GM23338 (cell line): ENCODE results near the gene ATP10B. TPM values are rescaled to one million over a fixed set of nuclear protein-coding genes. Genes with fewer than 3 reads are reported as not detected.

Source experiments
- ATAC-seq: fragments of 200-7000 bp; cut with Tn5 transposase; 3 replicates; pipeline ENCODE4 v1.9.1; 2020
- DNase-seq: peaks from one replicate; pipeline ENCODE4 v3.0.0-alpha.2; 2015; ENCODE audit warnings: low spot score
- H2AFZ ChIP-seq: fragments of 200-600 bp; sonication (generic); 2 replicates; pipeline ENCODE4 v1.8.0; 2016; ENCODE audit warnings: antibody characterized with exemption, mild to moderate bottlenecking, moderate library complexity
- H3F3A ChIP-seq: fragments of 200-600 bp; sonication (generic); replicated peaks from 2 replicates; pipeline ENCODE4 v1.8.0; 2017; ENCODE audit warnings: antibody characterized with exemption, mixed run types, low read depth
- H3K27ac ChIP-seq: fragments of 200-600 bp; sonication (generic); 2 replicates; pipeline ENCODE4 v1.6.1; 2016; ENCODE audit warnings: low read depth
- H3K27me3 ChIP-seq: fragments of 200-600 bp; sonication (generic); 2 replicates; pipeline ENCODE4 v1.8.0; 2016; ENCODE audit warnings: mild to moderate bottlenecking, mixed run types, moderate library complexity; ENCODE audit not compliant: insufficient read depth
- H3K36me3 ChIP-seq: fragments of 200-600 bp; sonication (generic); 2 replicates; pipeline ENCODE4 v1.8.0; 2016; ENCODE audit warnings: mild to moderate bottlenecking; ENCODE audit not compliant: insufficient read depth
- H3K4me1 ChIP-seq: fragments of 200-600 bp; sonication (generic); 2 replicates; pipeline ENCODE4 v1.8.0; 2016; ENCODE audit warnings: mild to moderate bottlenecking, moderate library complexity; ENCODE audit not compliant: insufficient read depth
- H3K4me2 ChIP-seq: fragments of 200-600 bp; sonication (generic); 2 replicates; pipeline ENCODE4 v1.7.1; 2017; ENCODE audit warnings: mixed run types
- H3K4me3 ChIP-seq: fragments of 200-600 bp; sonication (generic); 2 replicates; pipeline ENCODE4 v1.6.1; 2016; ENCODE audit warnings: mixed run types
- H3K79me2 ChIP-seq: fragments of 200-600 bp; sonication (generic); replicated peaks from 2 replicates; pipeline ENCODE4 v1.8.0; 2017; ENCODE audit warnings: mild to moderate bottlenecking; ENCODE audit not compliant: insufficient read depth
- H3K9me2 ChIP-seq: fragments of 200-600 bp; sonication (generic); 2 replicates; pipeline ENCODE4 v1.8.0; 2017; ENCODE audit not compliant: insufficient read depth
- H4K20me1 ChIP-seq: fragments of 200-600 bp; sonication (generic); replicated peaks from 2 replicates; pipeline ENCODE4 v1.8.0; 2017; ENCODE audit warnings: mild to moderate bottlenecking; ENCODE audit not compliant: insufficient read depth
- H3K27ac Mint-ChIP-seq: 2 replicates; pipeline ENCODE4 v1.8.0; 2020; ENCODE audit warnings: inconsistent platforms, mild to moderate bottlenecking, moderate library complexity, mixed read lengths
- H3K27me3 Mint-ChIP-seq: 3 replicates; pipeline ENCODE4 v1.8.0; 2022; ENCODE audit warnings: low read depth, mild to moderate bottlenecking, moderate library complexity, mixed read lengths, inconsistent platforms; ENCODE audit not compliant: insufficient read depth, poor library complexity
- H3K36me3 Mint-ChIP-seq: 3 replicates; pipeline ENCODE4 v1.8.0; 2021; ENCODE audit warnings: low read depth, mild to moderate bottlenecking, inconsistent platforms, moderate library complexity, mixed read lengths
- H3K4me1 Mint-ChIP-seq: 3 replicates; pipeline ENCODE4 v1.8.0; 2020; ENCODE audit warnings: mild to moderate bottlenecking, inconsistent platforms, mixed read lengths
- H3K4me3 Mint-ChIP-seq: 3 replicates; pipeline ENCODE4 v1.8.0; 2021; ENCODE audit warnings: moderate library complexity, mild to moderate bottlenecking, inconsistent platforms, mixed read lengths
- H3K9me3 Mint-ChIP-seq: 3 replicates; pipeline ENCODE4 v1.8.0; 2020; ENCODE audit warnings: moderate library complexity, mild to moderate bottlenecking, inconsistent platforms, mixed read lengths
- CREB1 ChIP-seq: fragments of 250-450 bp; sonication (Bioruptor Pico); IDR thresholded peaks from 2 replicates; pipeline ENCODE4 v1.5.0; 2020; ENCODE audit warnings: low read depth, mild to moderate bottlenecking, moderate library complexity
- EZH2 ChIP-seq: fragments of 200-600 bp; sonication (generic); IDR thresholded peaks from one replicate; pipeline ENCODE4 v1.8.0; 2017; ENCODE audit warnings: antibody characterized with exemption, mild to moderate bottlenecking, low read depth; ENCODE audit not compliant: unreplicated experiment
- EZH2phosphoT487 ChIP-seq: fragments of 200-600 bp; sonication (generic); IDR thresholded peaks from one replicate; pipeline ENCODE4 v1.8.1; 2018; ENCODE audit warnings: antibody characterized with exemption; ENCODE audit not compliant: unreplicated experiment
- JUNB ChIP-seq: IDR thresholded peaks from one replicate; pipeline ENCODE4 v1.6.1; 2016; ENCODE audit warnings: antibody characterized with exemption; ENCODE audit not compliant: unreplicated experiment
- NANOG ChIP-seq: IDR thresholded peaks from 2 replicates; pipeline ENCODE4 v1.6.1; 2016; ENCODE audit warnings: antibody characterized with exemption, borderline replicate concordance
- POLR2AphosphoS5 ChIP-seq: IDR thresholded peaks from 2 replicates; pipeline ENCODE4 v1.6.1; 2016; ENCODE audit warnings: antibody characterized with exemption, low read depth
- ZNF114 ChIP-seq: fragments of 250-450 bp; sonication (Bioruptor Pico); IDR thresholded peaks from 2 replicates; pipeline ENCODE4 v1.5.0; 2020; ENCODE audit warnings: mild to moderate bottlenecking, moderate library complexity
- ZNF331 ChIP-seq: fragments of 250-450 bp; sonication (Bioruptor Pico); IDR thresholded peaks from 2 replicates; pipeline ENCODE4 v1.5.0; 2020; ENCODE audit warnings: low read depth, mild to moderate bottlenecking, moderate library complexity
- polyA plus RNA-seq: library from polyadenylated mRNA; unstranded; fragments of >200 nt; fragmentation: Nextera tagmentation; extraction: Ambion mirVana; gene quantifications from 2 replicates; pipeline ENCODE4 v1.2.1, GENCODE V29; 2016
- total RNA-seq: library from RNA; depleted of rRNA; stranded (reverse); fragments of >200 nt; shearing (Covaris generic); gene quantifications from 2 replicates; pipeline ENCODE4 v1.2.3, GENCODE V29; 2014
- TF ChIP-seq, protein P1 (sequence below): IDR thresholded peaks from 2 replicates; pipeline ENCODE4 v1.6.1; 2016; ENCODE audit warnings: antibody characterized with exemption
- TF ChIP-seq, protein P2 (sequence below), 2 experiments: fragments of 200-600 bp in 1 of 2; sonication (generic) in 1 of 2; conservative IDR thresholded peaks; 2 replicates each; pipeline versions ENCODE4 v1.5.1 to v1.6.1; 2016 to 2017; ENCODE audit warnings: antibody characterized with exemption in 2 of 2, low read depth in 2 of 2, mild to moderate bottlenecking in 2 of 2, moderate library complexity in 1 of 2
- TF ChIP-seq, protein P3 (sequence below): IDR thresholded peaks from one replicate; pipeline ENCODE4 v1.6.1; 2018; ENCODE audit warnings: antibody characterized with exemption; ENCODE audit not compliant: unreplicated experiment

The ATP10B gene
- total and polyA plus RNA-seq, 2 experiments from 2014 or later = 0.11 to 0.14 TPM

DNA sequence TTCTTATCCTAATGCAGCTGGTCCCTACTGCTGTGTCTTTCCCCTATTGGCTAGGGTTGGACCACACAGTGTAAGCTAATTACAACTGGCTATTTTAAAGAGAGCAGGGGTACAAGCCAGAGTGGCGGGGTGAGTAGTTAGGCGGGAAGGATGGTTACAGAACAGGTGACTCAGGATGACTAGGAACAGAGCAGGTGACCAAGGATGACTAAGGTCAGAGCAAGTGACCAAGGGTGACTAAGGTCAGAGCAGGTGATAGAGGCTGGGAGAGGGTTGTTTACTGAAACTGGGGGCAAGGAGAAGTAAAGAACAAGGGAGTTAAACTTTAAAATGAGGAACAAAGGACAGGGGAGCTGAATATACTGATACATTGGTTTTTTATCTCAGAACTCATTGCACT is 304.9 kb downstream of the ATP10B start:
- Mint-ChIP-seq H3K4me3 (no peak overlapping the region), H3K27ac (no peak overlapping the region), H3K36me3 (no peaks in the 10 kb centered on the region), H3K4me1 (peaks cover 4% of the 10 kb centered on the region; the same call in 2 of the 3 replicates), H3K27me3 (peaks cover 5% of the 10 kb centered on the region), H3K9me3 (no peaks in the 10 kb centered on the region; the same call in 2 of the 3 replicates)
- H3K27ac ChIP-seq = no peak overlapping the region
- no peak for TF ChIP-seq JUNB
- TF ChIP-seq, protein P1, sequence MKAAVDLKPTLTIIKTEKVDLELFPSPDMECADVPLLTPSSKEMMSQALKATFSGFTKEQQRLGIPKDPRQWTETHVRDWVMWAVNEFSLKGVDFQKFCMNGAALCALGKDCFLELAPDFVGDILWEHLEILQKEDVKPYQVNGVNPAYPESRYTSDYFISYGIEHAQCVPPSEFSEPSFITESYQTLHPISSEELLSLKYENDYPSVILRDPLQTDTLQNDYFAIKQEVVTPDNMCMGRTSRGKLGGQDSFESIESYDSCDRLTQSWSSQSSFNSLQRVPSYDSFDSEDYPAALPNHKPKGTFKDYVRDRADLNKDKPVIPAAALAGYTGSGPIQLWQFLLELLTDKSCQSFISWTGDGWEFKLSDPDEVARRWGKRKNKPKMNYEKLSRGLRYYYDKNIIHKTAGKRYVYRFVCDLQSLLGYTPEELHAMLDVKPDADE = no peak
- no peak for TF ChIP-seq ZNF114 (CRISPR knock-in tag)
- TF ChIP-seq, protein P2, sequence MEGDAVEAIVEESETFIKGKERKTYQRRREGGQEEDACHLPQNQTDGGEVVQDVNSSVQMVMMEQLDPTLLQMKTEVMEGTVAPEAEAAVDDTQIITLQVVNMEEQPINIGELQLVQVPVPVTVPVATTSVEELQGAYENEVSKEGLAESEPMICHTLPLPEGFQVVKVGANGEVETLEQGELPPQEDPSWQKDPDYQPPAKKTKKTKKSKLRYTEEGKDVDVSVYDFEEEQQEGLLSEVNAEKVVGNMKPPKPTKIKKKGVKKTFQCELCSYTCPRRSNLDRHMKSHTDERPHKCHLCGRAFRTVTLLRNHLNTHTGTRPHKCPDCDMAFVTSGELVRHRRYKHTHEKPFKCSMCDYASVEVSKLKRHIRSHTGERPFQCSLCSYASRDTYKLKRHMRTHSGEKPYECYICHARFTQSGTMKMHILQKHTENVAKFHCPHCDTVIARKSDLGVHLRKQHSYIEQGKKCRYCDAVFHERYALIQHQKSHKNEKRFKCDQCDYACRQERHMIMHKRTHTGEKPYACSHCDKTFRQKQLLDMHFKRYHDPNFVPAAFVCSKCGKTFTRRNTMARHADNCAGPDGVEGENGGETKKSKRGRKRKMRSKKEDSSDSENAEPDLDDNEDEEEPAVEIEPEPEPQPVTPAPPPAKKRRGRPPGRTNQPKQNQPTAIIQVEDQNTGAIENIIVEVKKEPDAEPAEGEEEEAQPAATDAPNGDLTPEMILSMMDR (conservative IDR thresholded peaks at IDR 0.05; ENCODE audit: low read depth in 2 of 2) = no peak
- TF ChIP-seq ZNF331 = no peak
- no peak for TF ChIP-seq POLR2AphosphoS5
- no peaks in the 10 kb centered on the region for H3F3A ChIP-seq
- H3K4me1 ChIP-seq = no peaks in the 10 kb centered on the region
- ATAC-seq = no peak
- no peaks in the 10 kb centered on the region for H4K20me1 ChIP-seq
- H2AFZ ChIP-seq = no peak overlapping the region
- no peaks in the 10 kb centered on the region; the same call in 1 of the 2 replicates for H3K9me2 ChIP-seq
- no peaks in the 10 kb centered on the region for H3K79me2 ChIP-seq
- DNase-seq = no peak
- H3K36me3 ChIP-seq = no peaks in the 10 kb centered on the region
- H3K4me2 ChIP-seq = no peak overlapping the region
- no peak overlapping the region for H3K4me3 ChIP-seq
- no peaks in the 10 kb centered on the region for H3K27me3 ChIP-seq

DNA sequence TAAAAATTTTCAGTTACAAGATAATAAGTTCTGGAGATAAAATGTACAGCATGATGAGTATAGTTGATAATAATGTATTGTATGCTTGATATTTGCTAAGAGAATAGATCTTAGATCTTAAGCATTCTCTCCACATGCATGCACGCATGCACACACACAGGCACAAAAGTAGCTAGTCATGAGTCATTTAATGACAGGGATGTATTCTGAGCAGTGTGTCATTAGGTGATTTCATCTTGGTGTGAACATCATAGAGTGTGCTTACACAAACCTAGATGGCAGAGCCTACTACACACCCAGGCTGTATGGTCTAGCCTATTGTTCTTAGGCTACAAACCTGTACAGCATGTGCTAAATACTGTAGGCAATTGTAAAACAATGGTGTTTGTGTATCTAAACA is 306.2 kb downstream of the ATP10B start:
- Histone ChIP-seq H3K4me3 (no peak overlapping the region), H3K4me1 (no peaks in the 10 kb centered on the region), H3F3A (no peaks in the 10 kb centered on the region), H3K9me2 (peaks cover 4% of the 10 kb centered on the region; the same call in 1 of the 2 replicates), H3K79me2 (no peaks in the 10 kb centered on the region), H3K36me3 (no peaks in the 10 kb centered on the region), H2AFZ (no peak overlapping the region), H4K20me1 (no peaks in the 10 kb centered on the region), H3K27me3 (no peaks in the 10 kb centered on the region), H3K27ac (no peak overlapping the region), H3K4me2 (no peak overlapping the region)
- Mint-ChIP-seq H3K4me1 (peaks cover 6% of the 10 kb centered on the region; the same call in 2 of the 3 replicates), H3K27ac (no peak overlapping the region), H3K9me3 (no peaks in the 10 kb centered on the region; the same call in 2 of the 3 replicates), H3K27me3 (peaks cover 5% of the 10 kb centered on the region), H3K4me3 (no peak overlapping the region), H3K36me3 (no peaks in the 10 kb centered on the region)
- ATAC-seq = no peak
- no peak for TF ChIP-seq EZH2
- no peak for DNase-seq

DNA sequence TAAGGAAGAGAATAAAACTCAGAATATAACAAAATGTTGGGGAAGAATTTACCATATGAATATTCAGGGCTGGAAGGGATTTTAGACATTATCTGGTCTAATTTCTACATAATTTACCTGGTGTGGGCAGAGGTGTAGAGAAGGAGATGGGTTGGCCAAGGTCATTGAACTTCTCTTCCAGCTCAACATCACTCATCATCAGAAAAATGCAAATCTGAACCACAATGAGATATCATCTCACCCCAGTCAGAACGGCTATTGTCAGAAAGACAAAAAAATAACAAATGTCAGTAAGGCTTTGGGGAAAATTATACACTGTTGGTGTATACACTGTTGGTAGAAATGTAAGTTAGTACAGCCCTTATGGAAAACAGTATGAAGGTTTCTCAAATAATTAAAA is 308.6 kb downstream of the ATP10B start:
- no peak for ATAC-seq
- H3K4me1 Mint-ChIP-seq = peaks cover 6% of the 10 kb centered on the region; the same call in 2 of the 3 replicates
- no peaks in the 10 kb centered on the region for H3F3A ChIP-seq
- no peak overlapping the region for H3K4me3 Mint-ChIP-seq
- H4K20me1 ChIP-seq = no peaks in the 10 kb centered on the region
- H3K4me2 ChIP-seq = no peak overlapping the region
- no peaks in the 10 kb centered on the region for H3K27me3 ChIP-seq
- H3K27ac Mint-ChIP-seq = no peak overlapping the region
- H3K79me2 ChIP-seq = no peaks in the 10 kb centered on the region
- H3K9me2 ChIP-seq = 0 out of 2 replicates have a peak, but pooled peaks cover 6% of the 10 kb centered on the region
- H3K36me3 Mint-ChIP-seq = no peaks in the 10 kb centered on the region
- no peak overlapping the region for H3K4me3 ChIP-seq
- no peak overlapping the region for H2AFZ ChIP-seq
- no peaks in the 10 kb centered on the region for H3K36me3 ChIP-seq
- no peak overlapping the region for H3K27ac ChIP-seq
- H3K9me3 Mint-ChIP-seq = no peaks in the 10 kb centered on the region; the same call in 2 of the 3 replicates
- TF ChIP-seq CREB1 (no peak), JUNB (no peak), NANOG (no peak), ZNF331 (no peak), ZNF114 (CRISPR knock-in tag) (no peak), EZH2phosphoT487 (no peak)
- TF ChIP-seq, protein P1 = no peak
- TF ChIP-seq, protein P3, sequence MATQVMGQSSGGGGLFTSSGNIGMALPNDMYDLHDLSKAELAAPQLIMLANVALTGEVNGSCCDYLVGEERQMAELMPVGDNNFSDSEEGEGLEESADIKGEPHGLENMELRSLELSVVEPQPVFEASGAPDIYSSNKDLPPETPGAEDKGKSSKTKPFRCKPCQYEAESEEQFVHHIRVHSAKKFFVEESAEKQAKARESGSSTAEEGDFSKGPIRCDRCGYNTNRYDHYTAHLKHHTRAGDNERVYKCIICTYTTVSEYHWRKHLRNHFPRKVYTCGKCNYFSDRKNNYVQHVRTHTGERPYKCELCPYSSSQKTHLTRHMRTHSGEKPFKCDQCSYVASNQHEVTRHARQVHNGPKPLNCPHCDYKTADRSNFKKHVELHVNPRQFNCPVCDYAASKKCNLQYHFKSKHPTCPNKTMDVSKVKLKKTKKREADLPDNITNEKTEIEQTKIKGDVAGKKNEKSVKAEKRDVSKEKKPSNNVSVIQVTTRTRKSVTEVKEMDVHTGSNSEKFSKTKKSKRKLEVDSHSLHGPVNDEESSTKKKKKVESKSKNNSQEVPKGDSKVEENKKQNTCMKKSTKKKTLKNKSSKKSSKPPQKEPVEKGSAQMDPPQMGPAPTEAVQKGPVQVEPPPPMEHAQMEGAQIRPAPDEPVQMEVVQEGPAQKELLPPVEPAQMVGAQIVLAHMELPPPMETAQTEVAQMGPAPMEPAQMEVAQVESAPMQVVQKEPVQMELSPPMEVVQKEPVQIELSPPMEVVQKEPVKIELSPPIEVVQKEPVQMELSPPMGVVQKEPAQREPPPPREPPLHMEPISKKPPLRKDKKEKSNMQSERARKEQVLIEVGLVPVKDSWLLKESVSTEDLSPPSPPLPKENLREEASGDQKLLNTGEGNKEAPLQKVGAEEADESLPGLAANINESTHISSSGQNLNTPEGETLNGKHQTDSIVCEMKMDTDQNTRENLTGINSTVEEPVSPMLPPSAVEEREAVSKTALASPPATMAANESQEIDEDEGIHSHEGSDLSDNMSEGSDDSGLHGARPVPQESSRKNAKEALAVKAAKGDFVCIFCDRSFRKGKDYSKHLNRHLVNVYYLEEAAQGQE = no peak
- H3K4me1 ChIP-seq = no peaks in the 10 kb centered on the region
- DNase-seq = no peak
- peaks cover 1% of the 10 kb centered on the region for H3K27me3 Mint-ChIP-seq
